ENCODE results near the gene TPCN2.

Gene TPCN2

DNA sequence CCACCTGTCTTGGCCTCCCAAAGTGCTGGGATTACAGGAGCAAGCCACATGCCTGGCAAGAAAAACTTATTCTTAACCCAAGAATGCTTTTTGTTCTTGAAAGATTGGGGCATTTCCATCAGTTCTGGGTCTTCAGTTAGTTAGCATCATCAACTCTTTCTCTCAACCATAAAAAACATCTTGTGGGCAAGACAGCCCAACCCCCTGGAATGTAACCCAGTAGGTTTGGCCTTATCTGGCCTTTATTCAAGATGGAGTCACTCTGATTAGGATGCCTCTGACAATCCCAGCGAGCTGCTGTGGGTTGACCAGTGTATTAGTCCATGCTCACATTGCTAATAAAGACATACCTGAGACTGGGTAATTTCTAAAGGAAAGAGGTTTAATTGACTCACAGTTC is 9.2 kb upstream of the TPCN2 start:
- no peak for DNase-seq

DNA sequence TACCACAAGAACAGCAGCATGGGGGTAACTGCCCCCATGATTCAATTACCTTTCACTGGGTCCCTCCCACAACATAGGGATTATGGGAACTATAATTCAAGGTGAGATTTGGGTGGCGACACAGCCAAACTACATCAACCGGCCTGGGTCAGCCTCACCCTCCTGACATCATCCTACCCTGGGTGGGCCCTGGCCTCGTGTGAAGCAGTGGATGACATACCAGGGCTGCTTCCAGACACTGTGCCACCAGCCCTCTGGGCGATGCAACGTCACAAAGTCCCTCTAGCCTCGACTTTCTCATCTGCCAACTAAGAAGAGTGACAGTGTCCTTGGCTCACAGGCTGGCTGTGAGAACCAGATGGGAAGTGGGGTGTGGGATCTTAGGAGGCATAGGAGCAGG is 8.7 kb upstream of the TPCN2 start:
- no peak for DNase-seq

DNA sequence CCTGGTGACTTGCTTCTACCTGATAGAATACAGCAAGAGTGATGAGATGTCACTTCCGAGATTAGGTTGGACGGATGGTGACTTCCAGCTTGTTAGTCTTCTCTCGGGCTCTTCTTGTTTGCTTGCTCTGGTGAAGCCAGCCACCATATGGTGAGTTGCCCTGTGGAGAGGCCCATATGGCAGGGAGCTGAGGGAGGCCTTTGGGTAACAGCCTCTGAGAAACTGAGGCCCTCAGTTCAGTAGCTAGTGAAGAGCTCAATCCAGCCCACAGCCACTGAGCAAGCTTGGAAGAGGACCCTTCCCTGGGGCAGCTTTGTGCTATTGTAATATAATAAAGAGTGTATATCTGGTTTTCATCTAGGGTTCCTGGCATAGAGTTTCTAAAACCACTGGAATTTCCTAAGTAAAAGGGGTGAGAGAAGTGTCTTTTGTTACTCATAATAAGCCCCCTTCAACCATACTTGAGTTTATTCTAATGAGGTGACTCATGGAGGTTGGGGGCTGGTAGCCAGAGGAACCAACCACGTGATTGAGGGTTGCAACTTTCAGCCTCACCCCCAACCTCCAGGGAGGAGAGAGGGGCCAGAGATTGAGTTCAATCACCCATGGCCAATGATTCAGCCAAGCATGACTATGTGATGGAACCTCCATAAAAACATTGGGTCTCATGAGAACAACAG is 8.0 kb upstream of the TPCN2 start:
- DNase-seq, result no peak

DNA sequence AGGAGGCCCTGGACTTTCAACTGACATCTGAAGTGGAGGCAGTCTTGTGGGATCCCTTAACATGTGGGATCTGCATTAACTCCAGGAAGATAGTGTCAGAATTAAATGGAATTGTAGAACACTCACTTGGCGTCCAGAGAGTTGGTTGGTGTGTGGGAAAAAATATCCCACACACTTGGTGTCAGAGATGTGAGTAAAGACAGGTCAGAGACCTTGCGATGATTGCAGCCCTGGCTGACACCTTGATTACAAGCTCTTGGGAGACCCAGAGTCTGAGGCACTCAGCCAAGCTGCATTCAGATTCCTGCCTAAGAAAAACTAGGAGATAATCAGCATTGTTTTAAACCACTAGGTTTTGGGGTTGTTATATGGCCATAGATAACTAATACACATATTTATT is 7.2 kb upstream of the TPCN2 start:
- no peak for DNase-seq

DNA sequence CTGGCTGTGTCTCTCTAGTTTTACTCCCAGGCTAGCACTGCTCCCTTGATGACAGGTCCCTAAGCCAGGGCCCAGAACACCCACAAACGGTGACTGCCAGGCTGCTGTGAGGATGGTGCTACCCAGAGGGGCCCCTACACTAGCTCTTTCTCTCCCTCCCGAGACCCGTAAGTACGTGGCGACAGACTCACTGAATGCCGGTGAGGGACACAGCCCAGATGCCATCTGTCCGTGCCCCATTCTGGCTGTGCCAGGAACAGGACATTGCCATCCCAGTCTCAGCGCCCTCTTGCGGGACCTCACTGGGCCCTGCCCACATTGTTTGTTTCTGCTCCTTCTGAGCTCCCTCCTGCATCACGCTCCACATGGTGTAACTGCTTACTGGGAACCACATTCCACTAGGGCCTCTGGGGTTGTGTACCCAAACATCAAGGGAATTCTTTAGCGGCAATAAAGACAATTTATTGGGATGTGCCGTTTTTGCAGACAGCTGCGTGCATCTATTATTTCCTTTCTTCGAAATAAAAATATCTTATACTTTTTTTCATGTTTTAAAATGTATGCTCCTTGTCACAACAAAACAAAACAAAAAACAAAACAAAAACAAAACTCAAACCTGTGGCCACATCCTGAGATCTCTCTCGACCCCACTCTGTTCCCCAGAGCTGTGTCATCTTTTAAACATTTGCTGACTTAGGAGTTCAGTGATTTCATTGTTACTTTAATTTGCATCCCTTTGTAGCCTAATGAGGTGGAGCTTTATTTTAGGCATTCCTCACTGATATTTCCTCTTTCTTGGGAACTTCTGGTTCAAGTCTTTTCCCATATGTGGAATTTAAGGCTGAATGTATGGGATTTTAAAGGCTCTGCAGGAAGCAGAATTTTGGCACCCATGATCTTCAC is 4.4 kb upstream of the TPCN2 start:
- no peak for DNase-seq

DNA sequence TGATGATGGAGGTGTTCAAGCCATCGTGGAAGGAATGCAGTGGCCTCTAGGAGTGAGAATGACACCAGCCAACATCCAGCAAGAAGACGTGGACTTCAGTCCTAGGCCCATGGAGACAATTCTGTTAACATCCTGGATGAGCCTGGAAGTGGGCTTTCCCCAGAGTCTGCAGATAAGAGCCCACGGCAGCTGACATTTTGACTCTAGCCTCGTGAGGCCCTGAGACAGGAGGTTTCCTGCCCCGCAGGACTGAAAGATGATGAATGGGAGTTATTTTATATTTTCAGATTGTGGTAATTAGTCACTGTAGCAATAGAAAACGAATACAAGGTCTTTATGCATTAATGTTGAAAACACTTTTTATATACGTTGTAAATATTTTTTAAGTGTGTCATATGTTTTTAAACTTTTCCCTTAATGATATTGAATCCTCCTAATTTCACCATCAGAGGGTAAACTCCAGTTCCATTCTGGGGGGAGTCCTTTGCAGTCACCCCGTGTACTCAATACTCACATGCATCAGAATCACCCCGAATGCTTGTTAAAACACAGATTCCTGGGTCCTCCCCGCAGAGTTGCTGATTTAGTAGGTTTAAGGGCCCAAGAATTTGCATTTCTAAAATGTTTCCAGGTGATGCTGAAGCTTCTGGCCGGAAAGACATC is 570 bp upstream of the TPCN2 start:
- no peak for DNase-seq

DNA sequence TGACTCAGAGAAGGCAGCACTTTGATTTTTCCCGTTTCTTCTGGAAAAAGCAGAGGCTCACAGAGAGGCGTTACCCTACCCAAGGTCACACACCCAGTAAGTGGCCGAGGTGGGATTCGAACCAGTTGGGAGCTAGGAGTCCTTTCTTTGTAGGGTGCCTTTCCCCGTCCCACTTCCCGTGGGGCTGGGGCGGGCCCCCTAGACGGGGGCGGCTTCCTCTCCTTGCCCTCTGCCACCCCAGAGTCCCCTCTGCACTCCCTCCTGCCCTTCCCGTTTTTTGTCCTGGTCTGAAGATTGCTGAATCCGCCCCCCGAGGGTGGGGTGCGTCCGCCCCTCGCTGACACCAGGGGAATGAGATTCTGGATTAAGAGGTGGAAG is 747 bp downstream of the TPCN2 start:
- no peak for DNase-seq

DNA sequence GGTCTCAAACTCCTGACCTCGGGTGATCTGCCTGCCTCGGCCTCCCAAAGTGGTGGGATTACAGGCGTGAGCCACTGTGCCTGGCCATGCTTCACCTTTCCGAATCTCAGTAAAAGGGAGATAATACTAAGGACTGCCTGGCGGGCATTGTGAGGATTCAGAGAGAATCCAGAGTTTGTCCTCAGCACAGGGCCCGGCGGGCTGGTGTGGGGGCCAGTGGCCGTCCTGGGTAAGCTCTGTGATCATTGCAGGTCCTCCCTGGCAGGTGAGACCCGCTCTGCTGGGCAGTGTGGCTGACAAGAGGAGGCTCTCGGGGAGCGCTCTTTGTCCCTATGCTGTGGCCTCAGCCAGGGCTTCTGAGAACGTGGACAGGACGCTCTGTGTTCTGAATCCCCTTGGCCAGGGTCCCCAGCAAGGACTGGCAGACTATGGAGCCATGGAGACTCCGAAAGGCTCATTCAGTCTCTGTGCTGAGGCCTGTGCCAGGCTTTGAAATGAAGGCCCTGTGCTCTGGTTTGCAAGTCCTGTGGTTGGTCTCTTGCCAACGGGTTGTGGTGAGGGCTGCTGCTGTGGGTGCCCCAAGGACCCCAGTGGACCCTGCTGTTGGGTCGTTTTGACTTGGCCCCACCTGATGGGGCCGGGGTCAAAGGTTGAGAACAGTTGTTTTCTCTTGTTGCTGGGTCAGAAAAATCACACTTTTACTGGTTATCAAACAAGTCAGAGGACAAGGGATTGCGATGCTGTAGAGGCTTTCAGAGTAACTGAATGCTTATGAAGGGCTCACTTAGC is 2.1 kb downstream of the TPCN2 start:
- no peak for DNase-seq

DNA sequence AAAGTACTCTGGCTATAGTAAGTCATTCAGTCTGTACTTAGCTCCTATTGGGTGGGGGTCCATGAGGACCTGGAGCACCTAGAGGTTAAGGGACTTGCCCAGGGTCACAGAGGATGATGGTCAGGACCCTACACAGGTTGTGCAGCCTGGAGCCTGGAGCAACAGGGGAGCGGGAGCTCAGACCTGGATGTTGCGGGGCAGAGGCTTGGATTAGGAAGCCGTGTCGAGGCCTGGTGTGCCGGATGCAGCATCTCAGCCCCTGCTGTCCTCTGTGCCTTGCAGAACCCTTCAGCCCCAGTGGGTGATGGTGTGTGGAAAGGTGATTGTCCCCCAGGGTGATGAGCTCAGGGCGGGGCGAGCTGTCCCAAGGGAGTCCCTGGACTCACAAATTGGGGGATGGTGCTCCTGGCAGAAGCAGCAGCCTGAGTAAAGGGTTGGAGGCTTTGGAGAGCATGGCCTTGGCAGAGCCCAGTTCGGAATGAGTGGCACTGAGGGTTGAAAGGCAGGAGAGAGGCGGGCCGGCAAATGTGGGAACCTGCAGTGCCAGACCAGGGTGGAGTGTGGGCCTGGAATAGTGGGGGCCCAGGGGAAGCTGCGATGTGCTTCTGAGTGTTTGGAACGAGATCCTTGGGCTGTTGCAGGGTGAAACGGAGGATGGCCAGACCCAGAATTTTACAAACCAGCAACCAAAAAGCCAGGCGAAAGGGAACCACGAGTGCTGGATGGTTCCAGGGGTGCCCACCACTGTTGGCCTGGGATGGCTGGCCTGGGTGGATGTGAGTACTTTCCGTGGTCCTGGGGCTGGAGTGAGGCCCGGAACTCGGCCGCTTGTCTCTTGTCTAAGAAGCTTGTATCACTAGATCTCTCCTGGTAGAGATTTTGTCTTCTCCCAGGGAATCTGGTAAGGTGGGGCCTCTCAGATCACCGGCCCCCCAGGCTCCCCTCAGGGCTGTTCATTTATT is 2.9 kb downstream of the TPCN2 start:
- no peak for DNase-seq

DNA sequence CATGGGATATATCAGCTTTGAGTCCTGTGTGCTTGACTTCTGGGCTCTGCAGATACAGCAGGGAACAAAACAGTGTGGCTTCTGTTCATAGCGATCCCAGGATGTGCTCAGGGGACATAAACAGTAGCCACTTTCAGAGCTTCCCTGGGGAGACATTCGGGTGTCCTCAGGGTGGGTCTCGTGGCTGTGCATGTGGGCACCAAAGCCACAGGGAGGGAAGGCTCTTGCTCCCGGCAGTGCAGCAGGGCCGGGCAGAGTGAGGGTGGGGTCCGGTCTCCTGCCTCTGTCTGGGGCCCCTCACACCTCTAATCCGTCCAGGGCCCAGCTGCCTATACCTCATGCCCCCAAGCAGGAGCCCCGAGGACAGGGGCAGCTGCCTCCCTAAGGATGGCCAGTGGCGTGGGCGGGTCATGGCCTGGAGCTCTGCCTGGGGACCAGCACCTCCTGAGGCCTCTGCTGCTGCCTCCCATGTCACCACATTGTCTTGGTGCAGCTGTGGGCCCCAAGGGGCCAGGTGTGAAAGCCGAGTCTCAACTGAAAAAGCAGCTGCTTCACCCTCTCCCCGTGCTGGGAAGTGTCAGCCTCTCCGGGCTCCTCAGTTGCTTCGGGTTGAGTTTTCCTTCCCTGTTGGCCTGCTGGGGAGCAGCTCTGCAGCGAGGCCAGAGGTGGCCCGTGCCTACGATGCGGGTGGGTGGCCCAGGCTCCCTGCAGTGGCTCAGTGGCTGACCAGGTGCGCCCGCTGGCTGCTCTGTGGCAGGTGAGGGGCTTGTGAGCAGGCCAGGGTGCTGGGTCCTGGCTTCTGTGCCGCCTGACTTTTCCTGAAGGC is 3.8 kb downstream of the TPCN2 start:
- no peak for DNase-seq

DNA sequence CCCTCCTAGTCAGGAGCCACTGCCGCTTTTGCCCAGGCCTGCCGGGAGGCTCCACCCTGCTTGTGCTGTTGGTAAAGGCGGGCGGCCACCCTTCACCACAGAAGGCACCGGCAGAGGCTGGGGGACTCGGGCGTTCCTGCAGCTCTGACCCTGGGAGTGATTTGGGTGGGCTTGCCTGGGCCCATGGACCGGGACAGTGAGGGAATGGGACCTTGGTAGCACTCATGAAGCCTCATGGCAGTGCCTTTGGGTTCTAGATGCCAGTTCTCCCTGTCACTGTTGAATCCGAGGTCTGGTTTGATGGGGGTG is 4.4 kb downstream of the TPCN2 start:
- DNase-seq, result no peak

DNA sequence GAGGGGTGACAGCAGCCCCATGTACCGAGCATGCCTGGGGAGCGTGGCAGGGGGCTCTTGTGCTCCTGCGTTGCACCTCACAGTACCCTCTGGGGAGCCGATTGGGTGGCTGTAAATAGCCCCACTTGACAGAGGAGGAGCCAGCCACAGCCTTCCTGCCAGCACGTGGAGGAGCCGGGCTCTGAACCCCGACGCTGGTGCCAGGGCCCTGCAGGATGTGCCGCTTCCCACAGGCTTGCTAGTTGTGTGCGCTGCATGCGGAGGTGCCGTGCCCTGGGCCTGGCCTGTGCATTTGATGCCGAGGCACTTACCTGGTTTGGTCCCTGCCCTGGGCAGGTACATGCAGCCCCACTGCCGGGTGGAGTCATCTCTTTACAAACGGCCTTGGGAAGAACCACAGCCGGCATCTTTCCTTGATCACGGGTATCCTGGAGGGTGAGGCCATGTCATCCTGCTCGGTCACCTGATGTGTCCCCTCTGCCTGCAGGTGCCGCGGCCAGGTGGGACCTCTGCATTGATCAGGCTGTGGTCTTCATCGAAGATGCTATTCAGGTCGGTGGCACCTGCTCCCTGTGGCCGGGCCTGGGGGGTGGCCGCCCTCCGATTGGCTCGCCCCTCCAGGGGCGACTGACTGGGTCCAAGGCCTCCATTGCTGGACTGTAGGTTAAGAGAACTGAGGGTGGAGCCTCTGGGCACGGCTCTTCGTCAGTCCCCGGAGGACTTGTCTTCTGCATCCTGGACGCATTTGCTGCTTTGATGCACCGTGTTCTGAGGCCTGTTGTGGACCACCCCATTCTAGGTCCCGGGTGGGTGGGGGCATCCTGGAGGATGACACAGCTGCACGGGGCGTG is 5.0 kb downstream of the TPCN2 start:
- no peak for DNase-seq

DNA sequence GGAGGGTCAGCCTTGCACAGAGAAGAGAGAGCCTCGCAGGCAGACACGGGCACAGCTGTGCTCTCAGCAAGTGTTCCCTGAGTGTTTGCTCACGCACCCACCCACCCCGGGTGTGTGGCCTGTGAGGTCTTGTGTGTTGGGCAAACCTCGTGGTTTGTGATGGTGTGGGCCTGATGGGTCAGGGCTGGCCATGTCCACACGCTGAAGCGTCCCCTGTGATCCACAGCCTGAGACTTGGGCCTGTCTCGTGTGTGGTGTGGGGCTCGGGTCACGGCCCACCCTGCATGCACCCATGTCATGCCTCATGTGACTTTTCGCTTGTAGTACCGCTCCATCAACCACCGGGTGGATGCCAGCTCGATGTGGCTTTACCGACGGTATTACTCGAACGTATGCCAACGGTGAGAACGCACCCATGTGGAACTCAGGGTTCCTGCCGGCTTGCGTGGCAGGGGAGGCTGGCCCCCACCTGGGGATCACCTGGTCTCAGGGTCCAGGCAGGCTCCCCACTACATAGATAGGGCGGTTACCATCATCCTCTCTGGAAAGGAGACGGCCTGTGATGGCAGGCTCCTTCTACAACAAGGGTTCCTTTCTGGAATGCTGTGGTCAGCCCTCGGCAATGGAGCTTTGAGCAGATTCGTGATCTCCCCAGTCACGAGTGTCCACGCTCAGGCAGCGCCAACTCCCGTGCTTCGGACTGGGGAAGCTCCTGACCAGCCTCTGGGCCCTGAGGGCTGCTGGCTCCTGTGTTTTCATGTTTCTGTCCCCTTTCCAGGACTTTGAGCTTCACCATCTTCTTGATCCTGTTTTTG is 5.9 kb downstream of the TPCN2 start:
- no peak for DNase-seq

DNA sequence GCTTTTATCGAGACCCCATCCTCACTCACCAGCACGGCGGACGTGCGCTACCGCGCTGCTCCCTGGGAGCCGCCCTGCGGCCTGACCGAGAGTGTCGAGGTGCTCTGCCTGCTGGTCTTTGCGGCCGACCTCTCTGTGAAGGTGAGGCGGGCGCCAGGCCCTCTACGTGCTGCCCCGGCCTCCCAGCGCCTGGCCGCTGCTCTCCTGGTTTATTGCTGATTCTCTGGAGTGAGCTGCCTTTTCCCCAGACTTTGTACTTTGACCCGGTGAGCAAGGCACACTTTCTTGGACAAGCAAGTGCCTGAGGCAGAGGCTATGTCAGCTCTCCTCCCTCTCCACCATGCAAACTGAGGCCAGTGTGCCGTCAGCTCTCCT is 6.5 kb downstream of the TPCN2 start:
- no peak for DNase-seq

DNA sequence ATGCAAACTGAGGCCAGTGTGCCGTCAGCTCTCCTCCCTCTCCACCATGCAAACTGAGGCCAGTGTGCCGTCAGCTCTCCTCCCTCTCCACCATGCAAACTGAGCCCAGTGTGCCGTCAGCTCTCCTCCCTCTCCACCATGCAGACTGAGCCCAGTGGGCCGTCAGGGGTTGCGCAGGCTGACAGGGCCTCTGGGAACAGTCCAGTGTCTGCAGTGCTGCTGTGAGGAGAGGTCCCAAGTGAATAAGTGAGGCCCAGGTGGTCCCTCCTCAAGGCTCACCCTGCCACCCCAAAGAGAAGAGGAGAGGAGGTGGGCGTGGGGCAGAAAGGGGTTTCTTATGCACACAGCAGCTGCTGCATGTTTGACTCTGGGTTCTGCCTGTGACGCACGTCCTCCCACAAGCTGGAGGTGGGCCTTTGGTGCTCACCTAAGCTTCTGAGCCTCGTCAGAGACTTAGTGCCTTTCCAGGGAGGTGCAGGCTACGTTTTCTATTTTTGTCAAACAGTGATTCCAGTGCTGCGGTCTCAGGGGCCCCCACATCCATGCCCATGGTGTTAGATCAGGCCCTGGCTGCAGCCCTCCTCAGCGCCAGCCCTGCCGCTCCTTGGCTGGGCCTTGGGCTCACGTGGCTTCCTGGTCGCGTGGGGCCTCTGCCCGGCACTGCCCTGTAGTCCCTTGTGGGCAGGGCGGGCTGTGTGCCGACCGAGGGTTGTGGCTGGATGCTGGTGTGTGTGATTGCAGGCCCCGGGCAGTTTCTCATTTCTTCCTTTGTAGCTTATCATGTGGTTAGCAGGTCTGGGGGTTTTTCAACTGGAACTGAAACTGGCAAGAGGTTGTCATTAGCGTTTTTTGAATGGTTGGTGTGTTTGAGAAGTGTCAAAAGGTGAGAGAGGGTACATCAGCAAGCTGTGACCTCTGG is 7.1 kb downstream of the TPCN2 start:
- no peak for DNase-seq

DNA sequence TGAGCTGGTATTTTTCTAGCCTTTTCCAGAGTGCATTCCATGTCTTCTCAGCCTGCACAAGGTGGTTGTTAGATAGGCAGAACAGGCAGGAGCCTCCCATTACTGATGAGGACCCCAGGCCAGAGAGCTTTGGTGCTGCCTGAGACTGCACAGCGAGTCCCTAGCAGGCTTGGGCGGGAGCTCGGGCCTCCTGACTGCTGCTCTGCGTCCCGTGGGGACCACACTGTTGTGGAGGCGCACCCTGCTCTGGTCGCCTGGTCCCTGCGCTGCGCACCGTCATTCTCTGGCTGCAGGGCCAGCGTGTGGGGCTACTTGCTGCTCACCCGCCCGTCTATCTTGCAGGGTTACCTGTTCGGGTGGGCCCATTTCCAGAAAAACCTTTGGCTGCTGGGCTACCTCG is 8.5 kb downstream of the TPCN2 start:
- no peak for DNase-seq

DNA sequence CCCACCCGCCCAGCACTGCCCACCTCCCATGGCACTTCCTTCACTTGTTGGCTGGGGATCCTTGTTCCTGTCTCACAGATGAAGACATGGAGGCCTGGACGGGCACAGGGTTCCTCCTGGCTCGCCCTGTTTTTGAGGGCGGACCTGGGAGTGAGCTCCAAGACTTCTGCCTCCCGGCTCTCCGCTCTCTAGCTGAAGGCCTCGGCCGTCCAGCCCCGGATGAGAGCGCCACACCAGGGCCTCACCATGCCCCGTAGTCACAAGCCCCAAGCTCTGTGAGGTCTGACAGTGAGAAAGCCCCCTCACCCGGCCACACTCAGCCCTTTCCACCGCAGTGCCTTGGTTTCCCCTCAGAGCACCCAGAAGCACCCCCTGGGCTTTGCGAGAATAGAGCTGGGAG is 9.1 kb downstream of the TPCN2 start:
- DNase-seq, result no peak
